ENCODE measurements around the gene R3HDM1. TPM values are rescaled to one million over a fixed set of nuclear protein-coding genes. Genes with fewer than 3 reads are reported as not detected.
A peak's percentile ranks its signal among the peaks of the same experiment; 100 is the strongest.

R3HDM1 gene
- total and polyA plus RNA-seq, 2 of the 4 experiments (the other 2 are of a cell fraction): 5.9 to 38.1 TPM

DNA sequence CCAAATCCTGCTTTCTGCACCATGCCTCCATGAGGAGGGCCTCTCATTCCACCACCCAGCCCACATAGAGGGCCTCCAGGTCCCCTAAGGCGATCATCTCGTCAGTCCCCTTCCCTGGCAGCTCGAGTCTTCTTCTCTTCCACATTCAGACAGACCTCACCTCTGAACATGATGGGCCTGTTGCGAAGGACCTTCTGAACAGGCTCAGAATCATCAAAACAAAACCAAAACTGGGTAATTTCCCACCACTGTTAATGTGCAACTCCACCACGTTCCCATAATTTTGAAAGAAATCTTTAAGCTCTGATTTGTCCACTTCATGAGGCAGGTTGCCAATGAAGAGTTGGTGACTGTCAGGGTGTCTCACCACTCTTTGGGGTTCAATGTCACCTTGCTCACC, 20.7 kb upstream of the R3HDM1 start:
- peaks cover 2% of the 10 kb centered on the region; the same call in 1 of the 2 replicates for H3K9me3 ChIP-seq (ENCODE audit: control insufficient read depth, insufficient read depth, low read length)

More for the DNA sequence above, 20.7 kb upstream of the R3HDM1 start:
- DNase-seq (no peak), ATAC-seq (ENCODE audit: low read depth) (no peak)
- CTCF ChIA-PET: no interaction called here
- Histone ChIP-seq H2AK9ac (replicated peaks; ENCODE audit: low read depth, low read length, poor library complexity) (no peak overlapping the region), H2BK20ac (ENCODE audit: low read depth, low read length) (no peak overlapping the region), H3K27ac (ENCODE audit: insufficient read depth, low read length) (no peak overlapping the region), H3K4me3 (ENCODE audit: insufficient read depth, low read depth, low read length) (no peak overlapping the region), H2BK120ac (ENCODE audit: low read depth, low read length) (no peak overlapping the region), H3K18ac (ENCODE audit: low read depth, low read length) (no peak overlapping the region), H3K9me1 (ENCODE audit: insufficient read depth, low read length) (no peaks in the 10 kb centered on the region), H2AFZ (replicated peaks; ENCODE audit: low read length, poor library complexity) (peak overlapping the region; percentile 43), H3K4ac (ENCODE audit: low read depth, low read length) (no peak overlapping the region), H4K20me1 (ENCODE audit: insufficient read depth, low read length) (no peaks in the 10 kb centered on the region), H3K27me3 (ENCODE audit: control insufficient read depth, insufficient read depth, low read length) (no peaks in the 10 kb centered on the region), H4K91ac (ENCODE audit: insufficient read depth, low read depth, low read length) (no peak overlapping the region), H4K8ac (ENCODE audit: low read depth in 2 of 2, low read length in 2 of 2) (no peak overlapping the region), H2AK5ac (ENCODE audit: low read depth, low read length) (no peak overlapping the region), H2BK5ac (ENCODE audit: low read depth, low read length, poor library complexity, severe bottlenecking) (no peak overlapping the region), H3K56ac (ENCODE audit: extremely low read depth, insufficient read depth, low read length) (no peak overlapping the region), H3K36me3 (ENCODE audit: control insufficient read depth, insufficient read depth, low read length) (no peaks in the 10 kb centered on the region), H3K79me1 (ENCODE audit: low read depth in 1 of 2, low read length in 2 of 2) (no peaks in the 10 kb centered on the region), H4K5ac (ENCODE audit: low read depth, low read length) (no peak overlapping the region), H3K14ac (replicated peaks; ENCODE audit: low read depth, low read length) (no peak overlapping the region), H3K4me1 (ENCODE audit: control insufficient read depth, insufficient read depth, low read length) (no peaks in the 10 kb centered on the region), H3K9ac (ENCODE audit: low read depth, low read length) (no peak overlapping the region), H2BK15ac (ENCODE audit: low read depth, low read length) (no peak overlapping the region), H3K4me2 (ENCODE audit: low read depth, low read length) (no peak overlapping the region), H3K23ac (ENCODE audit: low read depth, low read length) (no peak overlapping the region)
- POLR2A ChIA-PET (ENCODE audit: unreplicated experiment): no interaction called here
- in situ Hi-C loops (cut with MboI; ENCODE audit: low sequenced_read_pairs): no loop called here
- dilution Hi-C loops (cut with HindIII; ENCODE audit: low sequenced_read_pairs, unreplicated experiment): no loop called here
- TF ChIP-seq RFX5 (IDR thresholded peaks at IDR 0.05; ENCODE audit: low read depth, low read length) (no peak), RCOR1 (IDR thresholded peaks at IDR 0.05; ENCODE audit: insufficient replicate concordance, low read length) (no peak), MAFK (IDR thresholded peaks at IDR 0.05; ENCODE audit: low read depth, low read length) (no peak), BHLHE40 (IDR thresholded peaks at IDR 0.05; ENCODE audit: low read depth, low read length) (no peak), MXI1 (IDR thresholded peaks at IDR 0.05; ENCODE audit: borderline replicate concordance, low read depth, low read length) (no peak), RAD21 (IDR thresholded peaks at IDR 0.05; ENCODE audit: low read length) (no peak), POLR2A (IDR thresholded peaks at IDR 0.05; ENCODE audit: low read depth, low read length) (no peak), FOS (IDR thresholded peaks at IDR 0.05; ENCODE audit: low read depth, low read length) (no peak), MAZ (IDR thresholded peaks at IDR 0.05; ENCODE audit: borderline replicate concordance, low read depth, low read length) (no peak), CHD1 (IDR thresholded peaks at IDR 0.05; ENCODE audit: low read depth, low read length) (no peak), CEBPB (IDR thresholded peaks at IDR 0.05; ENCODE audit: low read depth, low read length) (no peak), SMC3 (IDR thresholded peaks at IDR 0.05; ENCODE audit: low read depth, low read length) (no peak), USF2 (IDR thresholded peaks at IDR 0.05; ENCODE audit: low read depth, low read length) (no peak)
- TF ChIP-seq, protein P1, sequence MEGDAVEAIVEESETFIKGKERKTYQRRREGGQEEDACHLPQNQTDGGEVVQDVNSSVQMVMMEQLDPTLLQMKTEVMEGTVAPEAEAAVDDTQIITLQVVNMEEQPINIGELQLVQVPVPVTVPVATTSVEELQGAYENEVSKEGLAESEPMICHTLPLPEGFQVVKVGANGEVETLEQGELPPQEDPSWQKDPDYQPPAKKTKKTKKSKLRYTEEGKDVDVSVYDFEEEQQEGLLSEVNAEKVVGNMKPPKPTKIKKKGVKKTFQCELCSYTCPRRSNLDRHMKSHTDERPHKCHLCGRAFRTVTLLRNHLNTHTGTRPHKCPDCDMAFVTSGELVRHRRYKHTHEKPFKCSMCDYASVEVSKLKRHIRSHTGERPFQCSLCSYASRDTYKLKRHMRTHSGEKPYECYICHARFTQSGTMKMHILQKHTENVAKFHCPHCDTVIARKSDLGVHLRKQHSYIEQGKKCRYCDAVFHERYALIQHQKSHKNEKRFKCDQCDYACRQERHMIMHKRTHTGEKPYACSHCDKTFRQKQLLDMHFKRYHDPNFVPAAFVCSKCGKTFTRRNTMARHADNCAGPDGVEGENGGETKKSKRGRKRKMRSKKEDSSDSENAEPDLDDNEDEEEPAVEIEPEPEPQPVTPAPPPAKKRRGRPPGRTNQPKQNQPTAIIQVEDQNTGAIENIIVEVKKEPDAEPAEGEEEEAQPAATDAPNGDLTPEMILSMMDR (conservative IDR thresholded peaks at IDR 0.05; ENCODE audit: low read depth, low read length): no peak
- no TSS peak for BruUV-seq (replicated peaks)
- WGBS, 2 experiments (ENCODE audit: extremely low coverage in 2 of 2, insufficient read length in 1 of 2): no CpG with 5 or more reads among the region's 5 CpGs
- intact Hi-C loops (cut with micrococcal nuclease): no loop called here
